Trophoblast cell (in vitro differentiated cells and primary cell): Measurements from ENCODE around the gene MRPL9.

ENCODE experiments used
- DNase-seq, 2 donors: peaks; one replicate each; pipeline ENCODE4 v3.0.0-alpha.2; 2016
- H2AFZ ChIP-seq: 2 replicates; pipeline ENCODE4 v1.6.1; 2013; ENCODE audit warnings: low read length, moderate library complexity, mild to moderate bottlenecking; ENCODE audit not compliant: insufficient read depth, poor library complexity
- H2AK5ac ChIP-seq: 2 replicates; pipeline ENCODE4 v1.6.1; 2013; ENCODE audit warnings: mild to moderate bottlenecking, low read length
- H2BK120ac ChIP-seq: 2 replicates; pipeline ENCODE4 v1.6.1; 2013; ENCODE audit warnings: low read length, mild to moderate bottlenecking, moderate library complexity; ENCODE audit not compliant: insufficient read depth, poor library complexity
- H2BK12ac ChIP-seq: 2 replicates; pipeline ENCODE4 v1.6.1; 2013; ENCODE audit warnings: mild to moderate bottlenecking, low read length, moderate library complexity
- H2BK5ac ChIP-seq: 2 replicates; pipeline ENCODE4 v1.6.1; 2013; ENCODE audit warnings: low read length, low read depth, moderate library complexity, mild to moderate bottlenecking; ENCODE audit not compliant: poor library complexity
- H3K14ac ChIP-seq: 2 replicates; pipeline ENCODE4 v1.6.1; 2013; ENCODE audit warnings: mild to moderate bottlenecking, low read length
- H3K18ac ChIP-seq: 2 replicates; pipeline ENCODE4 v1.6.1; 2013; ENCODE audit warnings: mild to moderate bottlenecking, low read length
- H3K23ac ChIP-seq: 2 replicates; pipeline ENCODE4 v1.6.1; 2013; ENCODE audit warnings: low read length
- H3K27ac ChIP-seq: 2 replicates; pipeline ENCODE4 v1.5.1; 2013; ENCODE audit warnings: low read depth, mild to moderate bottlenecking, inconsistent platforms, low read length, moderate library complexity
- H3K27me3 ChIP-seq: 2 replicates; pipeline ENCODE4 v1.6.1; 2013; ENCODE audit warnings: inconsistent platforms, mild to moderate bottlenecking, low read length, moderate library complexity; ENCODE audit not compliant: insufficient read depth
- H3K36me3 ChIP-seq, 2 experiments: 1 replicate in 1 of 2; 2 replicates in 1 of 2; pipeline ENCODE4 v1.6.1; 2013; ENCODE audit warnings: low read length in 2 of 2, mild to moderate bottlenecking in 2 of 2, moderate library complexity in 1 of 2; ENCODE audit not compliant: insufficient read depth in 2 of 2, control insufficient read depth in 1 of 2
- H3K4ac ChIP-seq: 2 replicates; pipeline ENCODE4 v1.6.1; 2013; ENCODE audit warnings: low read depth, mild to moderate bottlenecking, low read length, moderate library complexity
- H3K4me1 ChIP-seq, 2 experiments: 1 replicate in 1 of 2; 2 replicates in 1 of 2; pipeline ENCODE4 v1.6.1; 2013; ENCODE audit warnings: low read length in 2 of 2, mild to moderate bottlenecking in 2 of 2, moderate library complexity in 1 of 2; ENCODE audit not compliant: insufficient read depth in 2 of 2, control insufficient read depth in 1 of 2
- H3K4me2 ChIP-seq: 2 replicates; pipeline ENCODE4 v1.6.1; 2013; ENCODE audit warnings: inconsistent platforms, mild to moderate bottlenecking, low read length, moderate library complexity
- H3K4me3 ChIP-seq: 2 replicates; pipeline ENCODE4 v1.5.1; 2013; ENCODE audit warnings: mild to moderate bottlenecking, low read depth, low read length, inconsistent platforms
- H3K79me1 ChIP-seq: one replicate; pipeline ENCODE4 v1.6.1; 2013; ENCODE audit warnings: low read length
- H3K79me2 ChIP-seq: 2 replicates; pipeline ENCODE4 v1.6.1; 2013; ENCODE audit warnings: low read length, mild to moderate bottlenecking; ENCODE audit not compliant: control insufficient read depth, insufficient read depth, poor library complexity
- H3K9ac ChIP-seq: 2 replicates; pipeline ENCODE4 v1.6.1; 2013; ENCODE audit warnings: mild to moderate bottlenecking, low read length
- H3K9me3 ChIP-seq: 2 replicates; pipeline ENCODE4 v1.6.1; 2013; ENCODE audit warnings: low read depth, mild to moderate bottlenecking, control low read depth, inconsistent platforms, low read length; ENCODE audit not compliant: insufficient read depth
- H4K12ac ChIP-seq: 2 replicates; pipeline ENCODE4 v1.6.1; 2013; ENCODE audit warnings: low read depth, mild to moderate bottlenecking, low read length, moderate library complexity
- H4K8ac ChIP-seq: 2 replicates; pipeline ENCODE4 v1.6.1; 2013; ENCODE audit warnings: low read depth, mild to moderate bottlenecking, low read length, moderate library complexity
- H4K91ac ChIP-seq: one replicate; pipeline ENCODE4 v1.6.1; 2013; ENCODE audit warnings: low read depth, mild to moderate bottlenecking, low read length, moderate library complexity
- WGBS: extraction: QIAGEN DNeasy Blood & Tissue Kit; methylation state at CpG from one replicate; pipeline ENCODE4 v1.1.7; 2013; ENCODE audit warnings: missing lambda C conversion rate; ENCODE audit not compliant: insufficient read length, insufficient coverage; ENCODE audit errors: extremely low coverage; 5-methylcytosine and 5-hydroxymethylcytosine counted together

MRPL9 gene

GRCh38 chr1:151777317-151777716, 14.0 kb upstream of the MRPL9 start:
- no peak overlapping the region for H2BK12ac ChIP-seq
- no peak overlapping the region for H4K8ac ChIP-seq
- no peaks in the 10 kb centered on the region for H3K79me1 ChIP-seq
- H3K18ac ChIP-seq = no peak overlapping the region
- peaks cover 0 to 3% of the 10 kb centered on the region in 2 experiments for H3K4me1 ChIP-seq
- no peak overlapping the region for H2AFZ ChIP-seq
- H4K91ac ChIP-seq = no peak overlapping the region
- H3K4me3 ChIP-seq = no peak overlapping the region
- H4K12ac ChIP-seq = no peak overlapping the region
- no peak overlapping the region for H3K14ac ChIP-seq
- DNase-seq = no peak
- no CpG with 5 or more reads among the region's 4 CpGs for WGBS
- H2BK5ac ChIP-seq = no peak overlapping the region
- no peak overlapping the region for H3K27ac ChIP-seq
- H2BK120ac ChIP-seq = no peak overlapping the region
- no peaks in the 10 kb centered on the region for H3K79me2 ChIP-seq
- H3K36me3 ChIP-seq = peaks cover 3 to 6% of the 10 kb centered on the region in 2 experiments
- no peaks in the 10 kb centered on the region for H3K9me3 ChIP-seq
- H3K4me2 ChIP-seq = no peak overlapping the region
- H3K4ac ChIP-seq = no peak overlapping the region
- no peak overlapping the region for H3K9ac ChIP-seq
- H3K27me3 ChIP-seq = no peaks in the 10 kb centered on the region
- no peak overlapping the region for H3K23ac ChIP-seq
- H2AK5ac ChIP-seq = no peak overlapping the region

- no peak overlapping the region for H3K9ac ChIP-seq
- no peaks in the 10 kb centered on the region for H3K79me2 ChIP-seq
- no peak overlapping the region for H3K4me3 ChIP-seq
- H3K4me1 ChIP-seq = peaks cover 0 to 3% of the 10 kb centered on the region in 2 experiments
- H3K4me2 ChIP-seq = no peak overlapping the region
- H3K14ac ChIP-seq = no peak overlapping the region
- H4K8ac ChIP-seq = no peak overlapping the region
- H3K36me3 ChIP-seq = peaks cover 3 to 6% of the 10 kb centered on the region in 2 experiments
- H3K4ac ChIP-seq = no peak overlapping the region
- DNase-seq = no peak
- no peak overlapping the region for H2BK120ac ChIP-seq
- H2AFZ ChIP-seq = no peak overlapping the region
- H4K12ac ChIP-seq = no peak overlapping the region
- H4K91ac ChIP-seq = no peak overlapping the region
- H3K27me3 ChIP-seq = no peaks in the 10 kb centered on the region
- WGBS = no CpG with 5 or more reads among the region's 3 CpGs
- H2BK5ac ChIP-seq = no peak overlapping the region
- H3K9me3 ChIP-seq = no peaks in the 10 kb centered on the region
- H3K79me1 ChIP-seq = no peaks in the 10 kb centered on the region
- H3K27ac ChIP-seq = no peak overlapping the region
- no peak overlapping the region for H2BK12ac ChIP-seq
- H2AK5ac ChIP-seq = no peak overlapping the region
- no peak overlapping the region for H3K23ac ChIP-seq
- no peak overlapping the region for H3K18ac ChIP-seq
Measured at GRCh38 chr1:151776665-151777062, 13.4 kb upstream of the MRPL9 start.

- H3K18ac ChIP-seq = no peak overlapping the region
Measured at GRCh38 chr1:151775894-151776664, 12.8 kb upstream of the MRPL9 start.

GRCh38 chr1:151774256-151774922, 11.1 kb upstream of the MRPL9 start:
- Histone ChIP-seq H4K12ac (no peak overlapping the region), H3K4me3 (no peak overlapping the region), H3K9ac (no peak overlapping the region), H2BK5ac (no peak overlapping the region), H2BK120ac (no peak overlapping the region), H3K23ac (no peak overlapping the region), H3K27me3 (no peaks in the 10 kb centered on the region), H3K79me2 (no peaks in the 10 kb centered on the region), H3K18ac (no peak overlapping the region), H4K91ac (no peak overlapping the region), H3K79me1 (no peaks in the 10 kb centered on the region), H3K4me1 (peaks cover 0 to 3% of the 10 kb centered on the region in 2 experiments), H3K27ac (no peak overlapping the region), H3K4ac (no peak overlapping the region), H3K36me3 (peaks cover 3 to 6% of the 10 kb centered on the region in 2 experiments), H2AK5ac (no peak overlapping the region), H2BK12ac (no peak overlapping the region), H4K8ac (no peak overlapping the region), H2AFZ (no peak overlapping the region), H3K14ac (no peak overlapping the region), H3K9me3 (peaks cover under 1% of the 10 kb centered on the region), H3K4me2 (no peak overlapping the region)
- WGBS = no CpG with 5 or more reads among the region's 3 CpGs
- DNase-seq = no peak

More at GRCh38 chr1:151775894-151776664, 12.8 kb upstream of the MRPL9 start:
- Histone ChIP-seq H3K79me2 (no peaks in the 10 kb centered on the region), H4K91ac (no peak overlapping the region), H3K27me3 (no peaks in the 10 kb centered on the region), H2BK5ac (no peak overlapping the region), H4K8ac (no peak overlapping the region), H2BK120ac (no peak overlapping the region), H3K4me3 (no peak overlapping the region), H3K27ac (no peak overlapping the region), H3K4me1 (peaks cover 0 to 3% of the 10 kb centered on the region in 2 experiments), H3K23ac (no peak overlapping the region), H3K79me1 (no peaks in the 10 kb centered on the region), H3K36me3 (peaks cover 3 to 6% of the 10 kb centered on the region in 2 experiments), H3K4ac (no peak overlapping the region), H2BK12ac (no peak overlapping the region), H2AFZ (no peak overlapping the region), H2AK5ac (no peak overlapping the region), H3K4me2 (no peak overlapping the region), H3K9me3 (no peaks in the 10 kb centered on the region), H3K9ac (no peak overlapping the region), H3K14ac (no peak overlapping the region), H4K12ac (no peak overlapping the region)
- WGBS = no CpG with 5 or more reads among the region's 7 CpGs
- DNase-seq = no peak
